ENCODE data around the gene PCDHGB4. TPM values are rescaled to one million over a fixed set of nuclear protein-coding genes. Genes with fewer than 3 reads are reported as not detected.
"Not testable (repeated sequence)": the region's sequence is repeated elsewhere in the genome, so short reads cannot be mapped to it uniquely, and the experiment has no call there.

The PCDHGB4 gene
- total and polyA plus RNA-seq, 5 donors = 2.0 to 5.5 (median 5.2) TPM

DNA sequence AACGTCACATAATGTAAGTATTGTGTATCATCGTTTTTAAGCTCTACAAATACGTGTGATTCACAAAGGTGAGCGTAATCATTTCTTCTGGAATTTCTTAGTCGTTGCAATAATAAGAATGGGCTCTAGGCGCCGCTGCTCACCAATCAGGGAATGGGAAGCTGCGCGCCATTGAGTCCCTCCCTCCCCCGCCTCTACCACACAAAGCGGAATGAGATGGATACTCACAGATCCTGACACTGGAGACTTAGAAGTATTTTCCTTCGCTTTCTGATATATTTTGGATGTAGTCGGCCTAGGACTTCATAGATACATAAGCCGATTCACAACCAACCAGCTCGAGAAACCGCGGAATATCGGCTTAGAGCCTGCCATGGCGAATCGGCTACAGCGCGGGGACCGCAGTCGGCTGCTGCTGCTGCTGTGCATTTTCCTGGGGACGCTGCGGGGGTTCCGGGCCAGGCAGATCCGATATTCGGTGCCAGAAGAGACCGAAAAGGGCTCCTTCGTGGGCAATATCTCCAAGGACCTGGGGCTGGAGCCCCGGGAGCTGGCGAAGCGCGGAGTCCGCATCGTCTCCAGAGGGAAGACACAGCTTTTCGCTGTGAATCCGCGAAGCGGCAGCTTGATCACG lies 33.5 kb downstream of the PCDHGB4 start, which contains the start of gene PCDHGA11:
TSS of gene PCDHGA11 (plus strand) at position 197 of the 634 bp plus-strand sequence. CDS start at position 374, 177 bp downstream.
- intact Hi-C loops (cut with DNase I) = loop anchor here in 2 of 4 donors (10.0 kb wide), 2 partner anchors 46 to 104 kb away; partner anchors contain the start of genes PCDHGA6 (in 1 of the 2) and PCDHGB3 (in 1 of the 2)
- DNase-seq (peak in 1 of 3 donors; percentile 56), ATAC-seq (peak in 1 of 2 donors; percentile 39)
- Histone ChIP-seq H3K9me3 (ENCODE audit: control insufficient read depth, low read length) (peaks cover 16% of the 10 kb centered on the region), H3K27ac (ENCODE audit: low read length) (no peak within 1 kb of the TSS), H3K27me3 (ENCODE audit: control insufficient read depth, insufficient read depth) (no peaks in the 10 kb centered on the region), H3K4me3 (ENCODE audit: low read length) (peak within 1 kb of the TSS; percentile 49), H3K4me1 (ENCODE audit: control insufficient read depth, insufficient read depth, low read length) (peaks cover 2% of the 10 kb centered on the region)
- 13% methylated on average over 42 of the region's 42 CpGs for WGBS

DNA sequence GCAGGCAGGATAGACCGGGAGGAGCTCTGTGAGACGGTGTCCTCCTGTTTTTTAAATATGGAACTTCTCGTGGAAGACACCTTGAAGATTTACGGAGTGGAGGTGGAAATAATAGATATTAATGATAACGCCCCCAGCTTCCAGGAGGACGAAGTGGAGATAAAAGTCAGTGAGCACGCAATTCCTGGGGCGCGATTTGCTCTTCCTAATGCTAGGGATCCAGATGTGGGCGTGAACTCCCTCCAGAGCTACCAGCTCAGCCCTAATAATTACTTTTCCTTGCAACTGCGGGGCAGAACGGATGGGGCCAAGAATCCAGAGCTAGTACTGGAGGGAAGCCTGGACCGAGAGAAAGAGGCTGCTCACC lies 34.0 kb downstream of the PCDHGB4 start:
- no peaks in the 10 kb centered on the region for H3K27me3 ChIP-seq (ENCODE audit: control insufficient read depth, insufficient read depth)
- DNase-seq (no peak), ATAC-seq (no peak)
- intact Hi-C loops (cut with DNase I) = loop anchor here in 2 of 4 donors (10.0 kb wide), 2 partner anchors 47 to 103 kb away; partner anchors contain the start of genes PCDHGA6 (in 1 of the 2) and PCDHGB3 (in 1 of the 2)
- H3K9me3 ChIP-seq (ENCODE audit: control insufficient read depth, low read length) = peaks cover 19% of the 10 kb centered on the region
- H3K4me1 ChIP-seq (ENCODE audit: control insufficient read depth, insufficient read depth, low read length) = peaks cover 2% of the 10 kb centered on the region
- 14% methylated on average over 13 of the region's 13 CpGs for WGBS
- H3K27ac ChIP-seq (ENCODE audit: low read length) = no peak overlapping the region
- peak overlapping the region; percentile 49 for H3K4me3 ChIP-seq (ENCODE audit: low read length)

DNA sequence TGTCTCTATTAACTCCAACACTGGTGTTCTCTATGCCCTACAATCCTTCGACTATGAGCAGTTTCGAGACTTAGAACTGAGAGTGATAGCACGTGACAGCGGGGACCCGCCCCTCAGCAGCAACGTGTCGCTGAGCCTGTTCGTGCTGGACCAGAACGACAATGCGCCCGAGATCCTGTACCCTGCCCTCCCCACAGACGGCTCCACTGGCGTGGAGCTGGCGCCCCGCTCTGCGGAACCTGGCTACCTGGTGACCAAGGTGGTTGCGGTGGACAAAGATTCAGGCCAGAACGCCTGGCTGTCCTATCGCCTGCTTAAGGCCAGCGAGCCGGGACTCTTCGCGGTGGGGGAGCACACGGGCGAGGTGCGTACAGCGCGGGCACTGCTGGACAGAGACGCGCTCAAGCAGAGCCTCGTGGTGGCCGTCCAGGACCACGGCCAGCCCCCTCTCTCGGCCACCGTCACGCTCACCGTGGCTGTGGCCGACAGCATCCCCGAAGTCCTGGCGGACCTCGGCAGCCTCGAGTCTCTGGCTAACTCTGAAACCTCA lies 35.3 kb downstream of the PCDHGB4 start:
- Histone ChIP-seq H3K27ac (ENCODE audit: low read length) (no peak overlapping the region), H3K4me1 (ENCODE audit: control insufficient read depth, insufficient read depth, low read length) (peaks cover 2% of the 10 kb centered on the region), H3K27me3 (ENCODE audit: control insufficient read depth, insufficient read depth) (no peaks in the 10 kb centered on the region), H3K4me3 (ENCODE audit: low read length) (no peak overlapping the region), H3K9me3 (ENCODE audit: control insufficient read depth, low read length) (peaks cover 24% of the 10 kb centered on the region)
- WGBS = 23% methylated on average over 42 of the region's 42 CpGs
- DNase-seq = peak in 1 of 3 donors; percentile 40
- ATAC-seq = no peak
- intact Hi-C loops (cut with DNase I) = loop anchor here in 2 of 4 donors (10.0 kb wide), 2 partner anchors 48 to 102 kb away; partner anchors contain the start of genes PCDHGA6 (in 1 of the 2) and PCDHGB3 (in 1 of the 2)

DNA sequence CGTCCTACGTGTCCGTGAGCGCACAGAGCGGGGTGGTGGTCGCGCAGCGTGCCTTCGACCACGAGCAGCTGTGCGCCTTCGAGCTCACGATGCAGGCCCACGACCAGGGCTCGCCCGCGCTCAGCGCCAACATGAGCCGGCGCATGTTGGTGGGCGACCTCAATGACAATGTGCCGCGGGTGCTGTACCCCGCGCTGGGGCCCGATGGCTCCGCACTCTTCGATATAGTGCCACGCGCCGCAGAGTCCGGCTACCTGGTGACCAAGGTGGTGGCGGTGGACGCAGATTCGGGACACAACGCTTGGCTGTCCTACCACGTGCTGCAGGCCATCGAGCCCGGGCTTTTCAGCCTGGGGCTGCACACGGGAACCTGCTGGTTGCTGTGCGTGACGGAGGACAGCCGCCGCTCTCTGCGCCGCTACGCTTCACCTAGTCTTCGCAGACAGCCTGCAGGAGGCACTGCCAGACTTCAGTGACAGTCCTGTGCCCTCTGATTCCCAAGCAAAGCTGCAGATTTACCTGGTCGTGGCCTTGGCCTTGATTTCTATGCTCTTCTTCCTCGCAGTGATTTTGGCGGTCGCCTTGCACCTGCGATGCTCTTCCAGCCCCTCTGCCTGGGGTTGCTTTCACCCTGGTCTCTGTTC lies 40.4 kb downstream of the PCDHGB4 start:
- 42% methylated on average over 53 of the region's 53 CpGs for WGBS
- no peak overlapping the region for H3K4me3 ChIP-seq (ENCODE audit: low read length)
- intact Hi-C loops (cut with DNase I) = loop anchor here in 2 of 4 donors (5.0 to 10.0 kb wide), 3 partner anchors 53 to 129 kb away; partner anchors contain the start of genes PCDHGA6 (in 1 of the 2) and PCDHGB3 (in 1 of the 2)
- peaks cover 13% of the 10 kb centered on the region for H3K9me3 ChIP-seq (ENCODE audit: control insufficient read depth, low read length)
- H3K4me1 ChIP-seq (ENCODE audit: control insufficient read depth, insufficient read depth, low read length) = no peaks in the 10 kb centered on the region
- peak in 1 of 3 donors; percentile 41 for DNase-seq
- H3K27ac ChIP-seq (ENCODE audit: low read length) = no peak overlapping the region
- H3K27me3 ChIP-seq (ENCODE audit: control insufficient read depth, insufficient read depth) = no peaks in the 10 kb centered on the region
- no peak for ATAC-seq

DNA sequence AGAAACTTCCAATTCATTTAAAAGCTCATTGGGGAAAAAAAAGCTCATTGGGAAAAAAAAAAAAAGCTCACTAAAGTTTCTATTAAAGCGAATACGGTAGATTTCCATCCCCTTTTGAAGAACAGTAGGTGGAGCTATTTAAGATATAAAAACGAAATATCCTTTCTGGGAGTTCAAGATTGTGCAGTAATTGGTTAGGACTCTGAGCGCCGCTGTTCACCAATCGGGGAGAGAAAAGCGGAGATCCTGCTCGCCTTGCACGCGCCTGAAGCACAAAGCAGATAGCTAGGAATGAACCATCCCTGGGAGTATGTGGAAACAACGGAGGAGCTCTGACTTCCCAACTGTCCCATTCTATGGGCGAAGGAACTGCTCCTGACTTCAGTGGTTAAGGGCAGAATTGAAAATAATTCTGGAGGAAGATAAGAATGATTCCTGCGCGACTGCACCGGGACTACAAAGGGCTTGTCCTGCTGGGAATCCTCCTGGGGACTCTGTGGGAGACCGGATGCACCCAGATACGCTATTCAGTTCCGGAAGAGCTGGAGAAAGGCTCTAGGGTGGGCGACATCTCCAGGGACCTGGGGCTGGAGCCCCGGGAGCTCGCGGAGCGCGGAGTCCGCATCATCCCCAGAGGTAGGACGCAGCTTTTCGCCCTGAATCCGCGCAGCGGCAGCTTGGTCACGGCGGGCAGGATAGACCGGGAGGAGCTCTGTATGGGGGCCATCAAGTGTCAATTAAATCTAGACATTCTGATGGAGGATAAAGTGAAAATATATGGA lies 43.0 kb downstream of the PCDHGB4 start, which contains the start of gene PCDHGA12:
TSS of gene PCDHGA12 (plus strand) at position 176 of the 782 bp plus-strand sequence. CDS start at position 429, 253 bp downstream.
- 12% methylated on average over 33 of the region's 33 CpGs for WGBS
- ATAC-seq = peak; percentile 86 to 89
- peak; percentile 66 to 81 (median 75) for DNase-seq
- H3K27me3 ChIP-seq (ENCODE audit: control insufficient read depth, insufficient read depth) = no peaks in the 10 kb centered on the region
- peaks cover 11% of the 10 kb centered on the region for H3K9me3 ChIP-seq (ENCODE audit: control insufficient read depth, low read length)
- H3K4me1 ChIP-seq (ENCODE audit: control insufficient read depth, insufficient read depth, low read length) = no peaks in the 10 kb centered on the region
- no peak within 1 kb of the TSS for H3K27ac ChIP-seq (ENCODE audit: low read length)
- H3K4me3 ChIP-seq (ENCODE audit: low read length) = peak within 1 kb of the TSS; percentile 1
- intact Hi-C loops (cut with DNase I) = loop anchor here in 1 of 4 donors (5.0 kb wide), 1 partner anchor 92 kb away; no protein-coding TSS in a partner anchor

DNA sequence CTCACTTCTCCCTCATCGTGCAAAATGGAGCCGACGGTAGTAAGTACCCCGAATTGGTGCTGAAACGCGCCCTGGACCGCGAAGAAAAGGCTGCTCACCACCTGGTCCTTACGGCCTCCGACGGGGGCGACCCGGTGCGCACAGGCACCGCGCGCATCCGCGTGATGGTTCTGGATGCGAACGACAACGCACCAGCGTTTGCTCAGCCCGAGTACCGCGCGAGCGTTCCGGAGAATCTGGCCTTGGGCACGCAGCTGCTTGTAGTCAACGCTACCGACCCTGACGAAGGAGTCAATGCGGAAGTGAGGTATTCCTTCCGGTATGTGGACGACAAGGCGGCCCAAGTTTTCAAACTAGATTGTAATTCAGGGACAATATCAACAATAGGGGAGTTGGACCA lies 43.8 kb downstream of the PCDHGB4 start:
- WGBS = 10% methylated on average over 37 of the region's 37 CpGs
- Histone ChIP-seq H3K9me3 (ENCODE audit: control insufficient read depth, low read length) (peaks cover 9% of the 10 kb centered on the region), H3K4me3 (ENCODE audit: low read length) (peak overlapping the region; percentile 1), H3K27me3 (ENCODE audit: control insufficient read depth, insufficient read depth) (no peaks in the 10 kb centered on the region), H3K27ac (ENCODE audit: low read length) (no peak overlapping the region), H3K4me1 (ENCODE audit: control insufficient read depth, insufficient read depth, low read length) (no peaks in the 10 kb centered on the region)
- DNase-seq (peak in 1 of 3 donors; percentile 67), ATAC-seq (peak in 1 of 2 donors; percentile 56)
- intact Hi-C loops (cut with DNase I) = loop anchor here in 1 of 4 donors (5.0 kb wide), 1 partner anchor 91 kb away; no protein-coding TSS in a partner anchor

DNA sequence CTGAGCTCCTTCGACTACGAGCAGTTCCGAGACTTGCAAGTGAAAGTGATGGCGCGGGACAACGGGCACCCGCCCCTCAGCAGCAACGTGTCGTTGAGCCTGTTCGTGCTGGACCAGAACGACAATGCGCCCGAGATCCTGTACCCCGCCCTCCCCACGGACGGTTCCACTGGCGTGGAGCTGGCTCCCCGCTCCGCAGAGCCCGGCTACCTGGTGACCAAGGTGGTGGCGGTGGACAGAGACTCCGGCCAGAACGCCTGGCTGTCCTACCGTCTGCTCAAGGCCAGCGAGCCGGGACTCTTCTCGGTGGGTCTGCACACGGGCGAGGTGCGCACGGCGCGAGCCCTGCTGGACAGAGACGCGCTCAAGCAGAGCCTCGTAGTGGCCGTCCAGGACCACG lies 44.8 kb downstream of the PCDHGB4 start:
- not testable (repeated sequence) for H3K4me3 ChIP-seq (ENCODE audit: low read length)

DNA sequence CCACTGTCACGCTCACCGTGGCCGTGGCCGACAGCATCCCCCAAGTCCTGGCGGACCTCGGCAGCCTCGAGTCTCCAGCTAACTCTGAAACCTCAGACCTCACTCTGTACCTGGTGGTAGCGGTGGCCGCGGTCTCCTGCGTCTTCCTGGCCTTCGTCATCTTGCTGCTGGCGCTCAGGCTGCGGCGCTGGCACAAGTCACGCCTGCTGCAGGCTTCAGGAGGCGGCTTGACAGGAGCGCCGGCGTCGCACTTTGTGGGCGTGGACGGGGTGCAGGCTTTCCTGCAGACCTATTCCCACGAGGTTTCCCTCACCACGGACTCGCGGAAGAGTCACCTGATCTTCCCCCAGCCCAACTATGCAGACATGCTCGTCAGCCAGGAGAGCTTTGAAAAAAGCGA lies 45.2 kb downstream of the PCDHGB4 start:
- H3K4me3 ChIP-seq (ENCODE audit: low read length); H3K9me3 ChIP-seq (ENCODE audit: control insufficient read depth, low read length); H3K27me3 ChIP-seq (ENCODE audit: control insufficient read depth, insufficient read depth); H3K4me1 ChIP-seq (ENCODE audit: control insufficient read depth, insufficient read depth, low read length); H3K27ac ChIP-seq (ENCODE audit: low read length); ATAC-seq; DNase-seq: not testable (repeated sequence)
- intact Hi-C loops (cut with DNase I) = loop anchor here in 1 of 4 donors (5.0 kb wide), 1 partner anchor 90 kb away; no protein-coding TSS in a partner anchor
- WGBS = 26% methylated on average over 29 of the region's 29 CpGs

More for the DNA sequence above, 44.8 kb downstream of the PCDHGB4 start:
- H3K9me3 ChIP-seq (ENCODE audit: control insufficient read depth, low read length); DNase-seq; ATAC-seq; H3K27me3 ChIP-seq (ENCODE audit: control insufficient read depth, insufficient read depth); H3K27ac ChIP-seq (ENCODE audit: low read length); H3K4me1 ChIP-seq (ENCODE audit: control insufficient read depth, insufficient read depth, low read length): not testable (repeated sequence)
- intact Hi-C loops (cut with DNase I) = loop anchor here in 1 of 4 donors (5.0 kb wide), 1 partner anchor 90 kb away; no protein-coding TSS in a partner anchor
- 26% methylated on average over 36 of the region's 38 CpGs for WGBS

DNA sequence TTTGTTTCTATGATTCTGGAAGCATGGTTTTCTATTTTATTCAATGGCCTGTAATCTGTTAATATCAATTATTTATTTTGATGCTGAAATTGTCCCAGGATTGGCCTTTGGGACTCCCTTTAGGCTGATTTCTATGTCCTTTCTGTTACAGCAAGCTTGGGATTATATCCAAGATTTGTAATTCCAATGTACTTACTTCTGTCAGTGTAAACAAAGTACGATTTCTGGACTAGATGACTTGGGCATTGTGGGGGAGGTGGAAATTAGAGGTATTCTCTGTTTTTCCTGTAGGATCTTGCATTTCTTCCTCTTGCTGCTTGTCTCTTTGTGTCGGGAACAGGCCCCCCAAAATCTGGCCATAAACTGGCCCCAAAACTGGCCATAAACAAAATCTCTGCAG lies 46.5 kb downstream of the PCDHGB4 start:
- no peak for ATAC-seq
- Histone ChIP-seq H3K4me3 (ENCODE audit: low read length) (no peak overlapping the region), H3K4me1 (ENCODE audit: control insufficient read depth, insufficient read depth, low read length) (no peaks in the 10 kb centered on the region), H3K27me3 (ENCODE audit: control insufficient read depth, insufficient read depth) (no peaks in the 10 kb centered on the region), H3K9me3 (ENCODE audit: control insufficient read depth, low read length) (no peaks in the 10 kb centered on the region), H3K27ac (ENCODE audit: low read length) (no peak overlapping the region)
- 79% methylated on average over 2 of the region's 2 CpGs for WGBS
- no peak for DNase-seq
- intact Hi-C loops (cut with DNase I) = loop anchor here in 1 of 4 donors (5.0 kb wide), 1 partner anchor 88 kb away; no protein-coding TSS in a partner anchor

DNA sequence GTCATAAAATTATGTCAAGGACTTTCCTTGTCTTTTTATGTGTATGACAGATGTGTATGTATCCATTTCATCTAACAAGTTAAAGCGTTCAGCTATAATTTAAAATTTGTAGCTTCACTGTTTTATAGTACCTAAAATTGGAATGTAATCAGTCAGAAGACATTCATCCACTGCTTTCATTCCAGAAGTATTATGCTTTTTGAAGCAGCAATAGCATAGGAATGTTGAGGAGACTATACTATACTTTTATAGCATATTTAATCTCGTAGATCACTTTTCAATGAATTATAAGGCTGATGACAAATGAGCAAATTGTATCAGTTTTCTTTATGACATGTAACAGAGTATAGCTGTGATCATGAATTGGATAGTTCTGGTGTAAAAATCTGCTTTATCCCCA lies 49.7 kb downstream of the PCDHGB4 start:
- H3K9me3 ChIP-seq (ENCODE audit: control insufficient read depth, low read length) = no peaks in the 10 kb centered on the region
- intact Hi-C loops (cut with DNase I) = no loop called here
- no peak for ATAC-seq
- no peak overlapping the region for H3K27ac ChIP-seq (ENCODE audit: low read length)
- 94% methylated on average over 2 of the region's 2 CpGs for WGBS
- no peak for DNase-seq
- H3K4me1 ChIP-seq (ENCODE audit: control insufficient read depth, insufficient read depth, low read length) = no peaks in the 10 kb centered on the region
- no peak overlapping the region for H3K4me3 ChIP-seq (ENCODE audit: low read length)
- H3K27me3 ChIP-seq (ENCODE audit: control insufficient read depth, insufficient read depth) = no peaks in the 10 kb centered on the region

Measured in right cardiac atrium (tissue), 5 donors.